Calu3 (cell line): ENCODE data around the gene FNDC3B. TPM values are rescaled to one million over a fixed set of nuclear protein-coding genes. Genes with fewer than 3 reads are reported as not detected.
A peak's percentile ranks its signal among the peaks of the same experiment; 100 is the strongest.
"Not testable (repeated sequence)": the region's sequence is repeated elsewhere in the genome, so short reads cannot be mapped to it uniquely, and the experiment has no call there.

Source experiments
- BruUV-seq: library from RNA; stranded (reverse); fragments of 400-500 nt; replicated peaks from 2 replicates; lab custom pipeline; 2021; lab: Mats Ljungman, UMichigan
- CTCF ChIA-PET: fragments of 300-600 bp; sonication (Branson Sonifier 250); formaldehyde crosslinking; loops from one replicate; lab custom pipeline; 2022; ENCODE audit warnings: antibody characterized with exemption; lab: Charles Lee
- DNase-seq: peaks from one replicate; pipeline ENCODE4 v3.0.0; 2022
- H3K27ac Mint-ChIP-seq: one replicate; pipeline ENCODE4 v1.8.0; 2022; ENCODE audit warnings: mixed read lengths; ENCODE audit not compliant: unreplicated experiment
- H3K27me3 Mint-ChIP-seq: one replicate; pipeline ENCODE4 v1.8.0; 2022; ENCODE audit warnings: mixed read lengths; ENCODE audit not compliant: unreplicated experiment
- H3K36me3 Mint-ChIP-seq: one replicate; pipeline ENCODE4 v1.8.0; 2022; ENCODE audit warnings: mild to moderate bottlenecking, moderate library complexity, mixed read lengths; ENCODE audit not compliant: insufficient read depth, unreplicated experiment
- H3K4me1 Mint-ChIP-seq: one replicate; pipeline ENCODE4 v1.8.0; 2022; ENCODE audit warnings: mild to moderate bottlenecking, low read depth, mixed read lengths; ENCODE audit not compliant: unreplicated experiment
- H3K4me3 Mint-ChIP-seq: one replicate; pipeline ENCODE4 v1.8.0; 2022; ENCODE audit warnings: mild to moderate bottlenecking, low read depth, moderate library complexity, mixed read lengths; ENCODE audit not compliant: unreplicated experiment
- H3K9me3 Mint-ChIP-seq: one replicate; pipeline ENCODE4 v1.8.0; 2022; ENCODE audit warnings: low read depth, mixed read lengths; ENCODE audit not compliant: unreplicated experiment
- CTCF ChIP-seq: fragments of 200-600 bp; IDR thresholded peaks from one replicate; pipeline ENCODE4 v1.8.0; 2022; ENCODE audit warnings: antibody characterized with exemption; ENCODE audit not compliant: unreplicated experiment
- intact Hi-C: fragments of 100-400 bp; cut with micrococcal nuclease; formaldehyde crosslinking; loops from one replicate; pipeline ENCODE4 v1.10.0; 2022; ENCODE audit not compliant: unreplicated experiment
- total RNA-seq: library from RNA; stranded (reverse); gene quantifications from 2 replicates; pipeline ENCODE4 v1.2.3, GENCODE V29; 2022

Gene FNDC3B
- total RNA-seq, 1 experiment from 2014 or later = 453 TPM

- CTCF ChIA-PET = interaction anchor here (0.6 to 1.6 kb wide), 16 partner anchors 15 to 611 kb away, joined by 3 to 6 read pairs (median 4); partner anchors contain the start of gene PLD1
- Mint-ChIP-seq H3K36me3 (peaks cover 86% of the 10 kb centered on the region), H3K27me3 (no peaks in the 10 kb centered on the region), H3K4me1 (peaks cover 66% of the 10 kb centered on the region), H3K9me3 (no peaks in the 10 kb centered on the region), H3K4me3 (peak overlapping the region; percentile 91), H3K27ac (peak overlapping the region; percentile 88)
- DNase-seq = no peak
- no peak for TF ChIP-seq CTCF
- BruUV-seq = no TSS peak
- intact Hi-C loops = no loop called here
These were observed 2.8 kb downstream of the FNDC3B start for GRCh38 chr3:172042136-172042662.

GRCh38 chr3:172042663-172043179 lies 3.3 kb downstream of the FNDC3B start:
- H3K36me3 Mint-ChIP-seq = peaks cover 91% of the 10 kb centered on the region
- H3K27me3 Mint-ChIP-seq, intact Hi-C loops, BruUV-seq, H3K9me3 Mint-ChIP-seq, DNase-seq: not testable (repeated sequence)
- peak overlapping the region; percentile 91 for H3K4me3 Mint-ChIP-seq
- CTCF ChIA-PET = interaction anchor here (0.7 to 1.6 kb wide), 12 partner anchors 14 to 293 kb away, joined by 3 to 6 read pairs (median 3); no protein-coding TSS in a partner anchor
- H3K27ac Mint-ChIP-seq = peak overlapping the region; percentile 88
- peaks cover 66% of the 10 kb centered on the region for H3K4me1 Mint-ChIP-seq

- Mint-ChIP-seq H3K27ac (peak overlapping the region; percentile 68), H3K4me3 (peak overlapping the region; percentile 91), H3K27me3 (no peaks in the 10 kb centered on the region), H3K4me1 (peaks cover 63% of the 10 kb centered on the region), H3K36me3 (peaks cover 93% of the 10 kb centered on the region), H3K9me3 (no peaks in the 10 kb centered on the region)
- CTCF ChIA-PET = interaction anchor here (0.7 to 1.6 kb wide), 4 partner anchors 14 to 293 kb away, joined by 3 to 6 read pairs (median 4); no protein-coding TSS in a partner anchor
- BruUV-seq = no TSS peak
- intact Hi-C loops = no loop called here
- no peak for DNase-seq
- TF ChIP-seq CTCF = no peak
These were observed 3.9 kb downstream of the FNDC3B start for GRCh38 chr3:172043233-172043632.

GRCh38 chr3:172043766-172044165 lies 4.4 kb downstream of the FNDC3B start:
- H3K4me1 Mint-ChIP-seq = peaks cover 63% of the 10 kb centered on the region

More at GRCh38 chr3:172043766-172044165, 4.4 kb downstream of the FNDC3B start:
- intact Hi-C loops = no loop called here
- Mint-ChIP-seq H3K27me3 (no peaks in the 10 kb centered on the region), H3K9me3 (no peaks in the 10 kb centered on the region), H3K4me3 (peak overlapping the region; percentile 91), H3K36me3 (peaks cover 95% of the 10 kb centered on the region), H3K27ac (peak overlapping the region; percentile 68)
- TF ChIP-seq CTCF = no peak
- CTCF ChIA-PET = interaction anchor here (0.9 to 1.5 kb wide), 2 partner anchors 94 to 429 kb away, joined by 3 to 6 read pairs; no protein-coding TSS in a partner anchor
- BruUV-seq = no TSS peak
- DNase-seq = no peak
